Retinal pigment epithelial cell (primary cell): Measurements from ENCODE around the gene B3GNT8.
"Not testable (repeated sequence)": the region's sequence is repeated elsewhere in the genome, so short reads cannot be mapped to it uniquely, and the experiment has no call there.

Experiments used
- DNase-seq: peaks from one replicate; pipeline ENCODE4 v3.0.0-alpha.2; 2010; ENCODE audit warnings: low read depth
- H3K4me3 ChIP-seq: 2 replicates; pipeline ENCODE4 v1.5.1; 2011; ENCODE audit warnings: mild to moderate bottlenecking, low read length, control low read depth, moderate library complexity
- TF ChIP-seq, protein P1 (sequence below): conservative IDR thresholded peaks from 2 replicates; pipeline ENCODE4 v1.5.1; 2011; ENCODE audit warnings: low read depth, low read length, control low read depth, inconsistent platforms

B3GNT8 gene

DNA sequence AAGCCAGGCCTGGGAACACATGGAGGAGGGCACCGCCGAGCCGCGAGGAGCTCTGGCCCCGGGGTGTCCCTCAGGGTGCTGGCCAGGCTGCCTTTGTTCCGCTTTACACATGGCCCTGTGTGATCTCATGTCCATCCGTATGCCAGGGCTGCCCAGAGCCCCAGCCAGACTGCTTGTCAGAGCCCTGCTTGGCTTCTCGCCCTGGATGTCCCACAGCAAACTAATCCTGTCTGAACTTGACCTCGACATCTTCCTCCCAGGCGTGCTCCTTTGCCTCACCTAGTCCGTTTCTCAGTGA lies 15.3 kb downstream of the B3GNT8 start:
- TF ChIP-seq, protein P1, sequence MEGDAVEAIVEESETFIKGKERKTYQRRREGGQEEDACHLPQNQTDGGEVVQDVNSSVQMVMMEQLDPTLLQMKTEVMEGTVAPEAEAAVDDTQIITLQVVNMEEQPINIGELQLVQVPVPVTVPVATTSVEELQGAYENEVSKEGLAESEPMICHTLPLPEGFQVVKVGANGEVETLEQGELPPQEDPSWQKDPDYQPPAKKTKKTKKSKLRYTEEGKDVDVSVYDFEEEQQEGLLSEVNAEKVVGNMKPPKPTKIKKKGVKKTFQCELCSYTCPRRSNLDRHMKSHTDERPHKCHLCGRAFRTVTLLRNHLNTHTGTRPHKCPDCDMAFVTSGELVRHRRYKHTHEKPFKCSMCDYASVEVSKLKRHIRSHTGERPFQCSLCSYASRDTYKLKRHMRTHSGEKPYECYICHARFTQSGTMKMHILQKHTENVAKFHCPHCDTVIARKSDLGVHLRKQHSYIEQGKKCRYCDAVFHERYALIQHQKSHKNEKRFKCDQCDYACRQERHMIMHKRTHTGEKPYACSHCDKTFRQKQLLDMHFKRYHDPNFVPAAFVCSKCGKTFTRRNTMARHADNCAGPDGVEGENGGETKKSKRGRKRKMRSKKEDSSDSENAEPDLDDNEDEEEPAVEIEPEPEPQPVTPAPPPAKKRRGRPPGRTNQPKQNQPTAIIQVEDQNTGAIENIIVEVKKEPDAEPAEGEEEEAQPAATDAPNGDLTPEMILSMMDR = no peak
- no peak for DNase-seq
- H3K4me3 ChIP-seq = no peak overlapping the region

DNA sequence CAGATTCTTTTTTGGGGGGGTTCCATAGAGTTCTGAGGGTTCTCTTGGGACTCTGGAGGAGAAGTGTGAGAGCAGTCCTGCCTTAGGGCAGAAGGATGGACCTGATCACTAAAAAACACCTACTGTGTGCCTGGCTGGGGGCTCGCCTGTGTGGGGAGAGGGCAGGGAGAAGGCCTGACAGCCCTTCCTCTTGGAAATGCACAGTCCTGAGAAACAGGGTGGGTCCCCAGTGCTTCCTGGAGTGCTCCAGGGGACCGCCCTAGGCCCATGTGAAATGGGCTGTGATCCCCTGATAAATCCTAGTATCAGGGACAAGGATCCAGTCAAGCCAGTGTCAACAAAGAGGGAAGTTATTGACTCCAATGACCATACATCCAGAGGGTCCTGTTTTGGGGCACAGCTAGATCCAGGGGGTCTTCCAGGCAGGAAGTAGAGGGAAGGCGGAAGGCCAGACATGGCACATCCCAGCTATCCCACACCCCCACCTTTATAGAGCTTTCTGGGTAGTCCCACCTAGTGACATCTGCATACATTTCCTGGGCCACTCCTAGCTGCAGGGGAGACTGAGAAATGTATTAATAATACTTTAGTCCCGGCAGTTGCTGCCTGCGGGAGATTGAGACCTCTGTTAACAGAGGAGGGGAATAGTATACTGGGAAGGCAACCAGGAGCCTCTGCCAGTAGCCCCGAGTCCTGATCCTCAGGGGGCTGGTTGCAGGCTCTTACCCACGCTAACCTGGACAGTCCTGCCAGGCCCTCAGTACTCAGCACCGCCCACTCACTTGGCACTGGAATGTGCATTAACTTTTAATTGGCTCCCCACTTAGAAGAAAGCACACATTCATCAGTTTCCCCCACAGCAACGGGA lies 15.8 kb downstream of the B3GNT8 start:
- no peak overlapping the region for H3K4me3 ChIP-seq
- DNase-seq = peak; percentile 39
- TF ChIP-seq, protein P1 = no peak

- DNase-seq = no peak
- TF ChIP-seq, protein P1 = no peak
- H3K4me3 ChIP-seq = no peak overlapping the region
These were observed 16.7 kb downstream of the B3GNT8 start for GRCh38 chr19:41410336-41411054.

- TF ChIP-seq, protein P1 = no peak
- DNase-seq = peak; percentile 73
- no peak overlapping the region for H3K4me3 ChIP-seq
These were observed 17.9 kb downstream of the B3GNT8 start for GRCh38 chr19:41409288-41409687.

DNA sequence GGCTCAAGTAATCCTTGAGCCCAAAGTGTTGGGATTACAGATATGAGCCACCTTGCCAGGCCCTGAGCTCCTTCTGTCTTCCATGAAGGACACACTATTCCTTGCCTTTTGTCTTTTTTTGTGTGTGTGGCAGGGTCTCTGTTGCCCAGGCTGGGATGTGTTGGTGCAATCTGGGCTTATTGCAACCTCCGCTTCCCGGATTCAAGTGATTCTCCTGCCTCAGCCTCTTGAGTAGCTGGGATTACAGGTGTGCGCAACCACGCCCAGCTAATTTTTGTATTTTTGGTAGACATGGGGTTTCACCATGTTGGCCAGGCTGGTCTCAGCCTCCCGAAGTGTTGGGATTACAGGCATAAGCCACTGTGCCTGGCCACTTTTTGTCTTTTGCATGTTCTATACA lies 18.3 kb downstream of the B3GNT8 start:
- not testable (repeated sequence) for H3K4me3 ChIP-seq, DNase-seq

DNA sequence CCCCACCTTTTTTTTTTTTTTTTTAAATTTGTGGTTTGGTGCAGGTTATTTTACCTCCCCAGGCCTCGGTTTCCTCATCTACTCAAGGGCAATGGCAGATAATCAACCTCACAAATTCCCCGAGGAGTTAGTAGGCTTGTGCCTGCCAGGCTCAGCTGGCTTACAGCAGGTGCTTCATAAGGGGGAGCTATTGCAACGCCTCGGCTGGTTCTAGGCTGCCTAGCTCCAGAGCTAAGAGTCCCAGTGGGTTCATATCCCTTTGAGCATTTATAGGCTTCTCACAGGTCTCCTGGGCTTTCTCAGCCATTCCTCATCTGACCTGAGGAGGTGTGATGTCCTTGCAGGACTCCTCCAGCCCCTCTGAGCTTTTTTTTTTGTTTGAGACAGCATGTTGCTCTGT lies 18.9 kb downstream of the B3GNT8 start:
- no peak for DNase-seq
- H3K4me3 ChIP-seq = no peak overlapping the region
- TF ChIP-seq, protein P1 = no peak

- H3K4me3 ChIP-seq = no peak overlapping the region
- TF ChIP-seq, protein P1 = no peak
- no peak for DNase-seq
These were observed 19.9 kb downstream of the B3GNT8 start for GRCh38 chr19:41407271-41407670.
